Neuronal stem cell (in vitro differentiated cells): ENCODE results near the gene RASGEF1C.
A peak's percentile ranks its signal among the peaks of the same experiment; 100 is the strongest.

ENCODE experiments used
- DNase-seq: peaks from one replicate; pipeline ENCODE4 v3.0.0-alpha.2; 2013; ENCODE audit warnings: low spot score
- H2AFZ ChIP-seq: one replicate; pipeline ENCODE4 v1.6.1; 2013; ENCODE audit warnings: mild to moderate bottlenecking, low read length, inconsistent platforms
- H2AK5ac ChIP-seq: 2 replicates; pipeline ENCODE4 v1.6.1; 2013; ENCODE audit warnings: low read depth, mild to moderate bottlenecking, inconsistent platforms, low read length, moderate library complexity, mixed read lengths
- H2BK120ac ChIP-seq: 2 replicates; pipeline ENCODE4 v1.6.1; 2013; ENCODE audit warnings: low read depth, mild to moderate bottlenecking, inconsistent platforms, low read length, moderate library complexity, mixed read lengths
- H2BK12ac ChIP-seq: one replicate; pipeline ENCODE4 v1.6.1; 2013; ENCODE audit warnings: low read length, inconsistent platforms
- H2BK15ac ChIP-seq: 2 replicates; pipeline ENCODE4 v1.6.1; 2013; ENCODE audit warnings: mild to moderate bottlenecking, low read length, inconsistent platforms, mixed read lengths
- H2BK5ac ChIP-seq: one replicate; pipeline ENCODE4 v1.6.1; 2013; ENCODE audit warnings: inconsistent platforms, mild to moderate bottlenecking, low read length, moderate library complexity
- H3K14ac ChIP-seq: one replicate; pipeline ENCODE4 v1.6.1; 2013; ENCODE audit warnings: low read length, inconsistent platforms
- H3K18ac ChIP-seq: 2 replicates; pipeline ENCODE4 v1.6.1; 2013; ENCODE audit warnings: low read length, inconsistent platforms
- H3K23ac ChIP-seq: 2 replicates; pipeline ENCODE4 v1.6.1; 2013; ENCODE audit warnings: low read depth, mild to moderate bottlenecking, mixed read lengths, low read length, inconsistent platforms; ENCODE audit not compliant: poor library complexity
- H3K27ac ChIP-seq: replicated peaks from 3 replicates; pipeline ENCODE4 v1.5.1; 2013; ENCODE audit warnings: low read length, inconsistent platforms
- H3K27me3 ChIP-seq, 3 experiments: 2 replicates each; pipeline ENCODE4 v1.6.1; 2013; ENCODE audit warnings: low read length in 3 of 3, mild to moderate bottlenecking in 2 of 3, inconsistent platforms in 1 of 3, low read depth in 1 of 3, mixed read lengths in 1 of 3, moderate library complexity in 1 of 3; ENCODE audit not compliant: control insufficient read depth in 3 of 3, insufficient read depth in 3 of 3
- H3K36me3 ChIP-seq, 2 donors: replicated peaks in 1 of 2; 2 replicates each; pipeline ENCODE4 v1.6.1; 2013; ENCODE audit warnings: low read length in 2 of 2; ENCODE audit not compliant: control insufficient read depth in 2 of 2, insufficient read depth in 2 of 2
- H3K4ac ChIP-seq: 2 replicates; pipeline ENCODE4 v1.6.1; 2013; ENCODE audit warnings: inconsistent platforms, mild to moderate bottlenecking, low read length, moderate library complexity
- H3K4me1 ChIP-seq, 2 donors: 1 replicate in 1 of 2; 2 replicates in 1 of 2; pipeline ENCODE4 v1.6.1; 2013; ENCODE audit warnings: low read length in 2 of 2, low read depth in 1 of 2; ENCODE audit not compliant: control insufficient read depth in 2 of 2, insufficient read depth in 1 of 2
- H3K4me2 ChIP-seq: one replicate; pipeline ENCODE4 v1.6.1; 2013; ENCODE audit warnings: mild to moderate bottlenecking, low read length, inconsistent platforms; ENCODE audit not compliant: insufficient read depth, poor library complexity, severe bottlenecking
- H3K4me3 ChIP-seq, 2 donors: 2 replicates each; pipeline ENCODE4 v1.5.1; 2013; ENCODE audit warnings: low read length in 2 of 2, mild to moderate bottlenecking in 2 of 2, inconsistent platforms in 1 of 2, moderate library complexity in 1 of 2
- H3K79me1 ChIP-seq: one replicate; pipeline ENCODE4 v1.6.1; 2013; ENCODE audit warnings: low read depth, mild to moderate bottlenecking, inconsistent platforms, low read length, moderate library complexity
- H3K9ac ChIP-seq: one replicate; pipeline ENCODE4 v1.6.1; 2013; ENCODE audit warnings: mild to moderate bottlenecking, low read depth, low read length, inconsistent platforms; ENCODE audit not compliant: poor library complexity
- H3K9me3 ChIP-seq, 2 donors: replicated peaks in 1 of 2; 2 replicates each; pipeline versions ENCODE3 to v1.6.1; 2013; ENCODE audit warnings: low read length in 2 of 2, mild to moderate bottlenecking in 2 of 2, inconsistent platforms in 1 of 2, low read depth in 1 of 2, mixed read lengths in 1 of 2, moderate library complexity in 1 of 2; ENCODE audit not compliant: control insufficient read depth in 2 of 2, insufficient read depth in 1 of 2
- H4K8ac ChIP-seq: one replicate; pipeline ENCODE4 v1.6.1; 2013; ENCODE audit warnings: low read depth, mild to moderate bottlenecking, inconsistent platforms, low read length, moderate library complexity
- H4K91ac ChIP-seq: one replicate; pipeline ENCODE4 v1.6.1; 2013; ENCODE audit warnings: low read length, low read depth, mild to moderate bottlenecking, inconsistent platforms; ENCODE audit not compliant: poor library complexity
- WGBS, 2 donors: extraction: QIAGEN DNeasy Blood & Tissue Kit; methylation state at CpG; one replicate each; pipeline ENCODE4 v1.1.7; 2013; ENCODE audit warnings: missing lambda C conversion rate in 2 of 2, mixed read lengths in 1 of 2; ENCODE audit not compliant: insufficient read length in 2 of 2, insufficient replicate concordance in 1 of 2; ENCODE audit errors: extremely low coverage in 2 of 2; 5-methylcytosine and 5-hydroxymethylcytosine counted together

Gene RASGEF1C

GRCh38 chr5:180142824-180143610 is 66.0 kb downstream of the RASGEF1C start:
- Histone ChIP-seq H2BK12ac (peak overlapping the region; percentile 60), H3K9ac (peak overlapping the region; percentile 1), H4K8ac (no peak overlapping the region), H3K4ac (no peak overlapping the region), H3K23ac (peak overlapping the region; percentile 47), H3K4me2 (no peak overlapping the region), H3K4me3 (peak overlapping the region in 1 of 2 donors; percentile 22), H3K36me3 (no peaks in the 10 kb centered on the region), H3K27me3 (peaks cover 0 to 9% (median 0%) of the 10 kb centered on the region in 3 experiments), H2BK5ac (peak overlapping the region; percentile 83), H4K91ac (no peak overlapping the region), H3K27ac (no peak overlapping the region), H3K14ac (no peak overlapping the region), H2BK120ac (no peak overlapping the region), H3K4me1 (peaks cover 0 to 17% of the 10 kb centered on the region in 2 donors), H3K18ac (peak overlapping the region; percentile 65), H2BK15ac (peak overlapping the region; percentile 90), H2AK5ac (peak overlapping the region; percentile 41), H3K79me1 (no peaks in the 10 kb centered on the region), H3K9me3 (peaks cover 6 to 8% of the 10 kb centered on the region in 2 donors), H2AFZ (no peak overlapping the region)
- no CpG with 5 or more reads among the region's 13 CpGs for WGBS, 2 donors
- DNase-seq: no peak

GRCh38 chr5:180142021-180142765 is 66.8 kb downstream of the RASGEF1C start:
- Histone ChIP-seq H2BK5ac (no peak overlapping the region), H3K4me1 (peaks cover 0 to 17% of the 10 kb centered on the region in 2 donors), H2BK15ac (no peak overlapping the region), H2AK5ac (no peak overlapping the region), H4K8ac (no peak overlapping the region), H3K4me3 (no peak overlapping the region), H3K27me3 (peaks cover 0 to 9% (median 0%) of the 10 kb centered on the region in 3 experiments), H2AFZ (peak overlapping the region; percentile 9), H3K79me1 (peaks cover 4% of the 10 kb centered on the region), H3K9me3 (peaks cover 6 to 8% of the 10 kb centered on the region in 2 donors), H4K91ac (no peak overlapping the region), H3K4ac (no peak overlapping the region), H3K9ac (peak overlapping the region; percentile 1), H3K23ac (no peak overlapping the region), H3K4me2 (no peak overlapping the region), H3K18ac (peak overlapping the region; percentile 73), H3K36me3 (no peaks in the 10 kb centered on the region), H2BK120ac (no peak overlapping the region), H2BK12ac (no peak overlapping the region), H3K27ac (no peak overlapping the region), H3K14ac (no peak overlapping the region)
- DNase-seq: no peak
- WGBS, 2 donors: no CpG with 5 or more reads among the region's 23 CpGs

DNA sequence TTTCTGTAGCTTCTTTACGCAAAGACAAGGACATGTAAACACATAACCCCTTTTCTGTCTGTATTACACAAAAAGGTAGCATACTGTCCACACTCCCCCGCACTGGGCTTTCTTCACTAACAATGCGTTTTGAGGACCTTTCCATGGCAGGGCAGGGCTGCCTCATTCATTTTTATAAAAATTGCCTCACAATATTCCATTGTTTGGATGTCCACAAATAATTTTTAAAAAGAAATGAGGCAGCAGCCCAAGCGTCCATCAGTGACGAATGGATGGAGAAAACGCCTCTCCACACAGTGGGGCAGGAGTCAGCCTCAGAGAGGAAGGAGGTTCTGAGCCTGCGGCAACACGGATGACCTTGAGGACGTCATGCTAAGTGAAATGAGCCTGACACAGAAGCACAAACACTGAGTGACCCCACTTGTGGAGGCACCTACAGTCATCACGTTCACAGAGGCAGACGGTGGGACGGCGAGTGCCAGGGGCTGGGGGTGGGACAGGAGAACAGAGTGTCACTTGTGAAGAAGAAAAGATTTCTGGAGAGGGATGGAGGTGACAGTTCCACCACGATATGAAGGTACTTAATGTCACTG is 67.8 kb downstream of the RASGEF1C start:
- WGBS, 2 donors: no CpG with 5 or more reads among the region's 14 CpGs

More for the DNA sequence above, 67.8 kb downstream of the RASGEF1C start:
- H3K23ac ChIP-seq: peak overlapping the region; percentile 56
- H3K4me1 ChIP-seq: peaks cover 0 to 17% of the 10 kb centered on the region in 2 donors
- H3K14ac ChIP-seq: no peak overlapping the region
- H3K9me3 ChIP-seq: peaks cover 3 to 6% of the 10 kb centered on the region in 2 donors
- H3K4me3 ChIP-seq: no peak overlapping the region
- H3K79me1 ChIP-seq: peaks cover 4% of the 10 kb centered on the region
- peaks cover 0 to 9% (median 0%) of the 10 kb centered on the region in 3 experiments for H3K27me3 ChIP-seq
- H2BK5ac ChIP-seq: no peak overlapping the region
- no peak overlapping the region for H3K9ac ChIP-seq
- H3K18ac ChIP-seq: peak overlapping the region; percentile 31
- H2AFZ ChIP-seq: no peak overlapping the region
- no peak overlapping the region for H2BK15ac ChIP-seq
- H3K4ac ChIP-seq: no peak overlapping the region
- H3K4me2 ChIP-seq: no peak overlapping the region
- H3K27ac ChIP-seq: no peak overlapping the region
- H4K91ac ChIP-seq: no peak overlapping the region
- H2BK120ac ChIP-seq: no peak overlapping the region
- no peak overlapping the region for H2BK12ac ChIP-seq
- peak overlapping the region; percentile 53 for H2AK5ac ChIP-seq
- H4K8ac ChIP-seq: peak overlapping the region; percentile 87
- no peak for DNase-seq
- H3K36me3 ChIP-seq: no peaks in the 10 kb centered on the region
